G401.6 (cell line): ENCODE data around the gene NOSIP.

Source experiments
- FAIRE-seq: peaks from 2 replicates; lab custom pipeline; 2012; peaks lifted over from hg19 to GRCh38; lab: Jason Lieb, UNC

Gene NOSIP

DNA sequence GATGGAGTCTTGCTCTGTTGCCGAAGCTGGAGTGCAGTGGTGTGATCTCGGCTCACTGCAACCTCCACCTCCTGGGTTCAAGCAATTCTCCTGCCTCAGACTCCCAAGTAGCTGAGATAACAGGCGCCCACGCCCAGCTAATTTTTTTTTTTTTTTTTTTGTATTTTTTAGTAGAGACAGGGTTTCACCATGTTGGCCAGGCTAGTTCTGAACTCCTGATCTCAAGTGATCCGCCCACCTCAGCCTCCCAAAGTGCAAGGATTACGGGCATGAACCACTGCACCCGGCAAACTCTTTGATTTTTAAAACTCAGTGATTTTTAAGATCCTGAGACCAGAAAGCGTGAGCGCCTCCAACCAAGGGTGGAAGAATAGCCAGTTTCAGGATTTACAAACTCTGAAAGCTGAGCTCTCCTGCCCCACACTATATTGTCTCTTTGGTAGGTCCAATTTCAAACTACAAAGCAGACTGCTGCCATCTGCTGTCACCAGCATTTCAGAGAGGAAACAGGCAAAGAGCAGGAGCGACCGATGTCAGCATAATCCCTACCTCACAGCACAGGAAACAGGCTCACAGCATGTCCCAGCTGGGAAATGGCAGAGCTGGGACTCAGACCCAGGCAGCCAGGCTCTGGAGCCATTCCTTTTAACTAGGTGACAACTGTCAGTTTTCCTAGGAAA, 9.2 kb downstream of the NOSIP start:
- no peak for FAIRE-seq

DNA sequence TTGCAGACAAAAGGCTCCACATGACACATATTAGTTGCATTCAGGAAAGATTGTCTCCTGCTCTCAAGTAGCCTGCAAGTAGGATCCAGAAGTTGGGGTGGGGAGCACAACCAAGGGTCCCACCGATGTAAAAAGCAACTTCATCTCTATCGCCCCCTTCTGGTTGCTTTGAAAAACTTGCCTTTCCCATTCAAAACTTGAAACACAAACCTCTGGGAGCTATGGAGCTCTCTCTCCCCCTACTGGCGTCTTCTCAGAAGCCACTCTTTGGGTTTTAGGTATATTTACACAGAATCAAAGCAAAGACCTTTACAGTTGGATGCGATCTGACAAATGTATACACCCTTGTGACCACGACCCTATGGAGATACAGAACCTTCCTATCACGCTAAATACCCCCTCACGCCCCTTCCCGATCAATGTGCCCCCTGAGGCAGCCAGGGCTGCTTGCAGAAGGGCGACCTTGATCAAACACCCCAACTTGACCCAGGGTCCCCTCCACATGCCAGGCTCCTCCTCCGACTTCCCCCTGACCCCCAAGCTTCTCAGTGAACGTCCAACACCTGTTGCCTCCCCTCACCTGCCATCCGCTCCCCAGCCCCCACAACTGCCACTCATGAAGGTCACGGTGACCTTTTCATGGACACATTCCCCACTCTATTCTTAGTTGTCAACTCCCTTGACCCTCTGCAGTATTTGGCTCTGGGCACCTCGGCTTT, 10.1 kb downstream of the NOSIP start:
- FAIRE-seq, result peak; percentile 95

DNA sequence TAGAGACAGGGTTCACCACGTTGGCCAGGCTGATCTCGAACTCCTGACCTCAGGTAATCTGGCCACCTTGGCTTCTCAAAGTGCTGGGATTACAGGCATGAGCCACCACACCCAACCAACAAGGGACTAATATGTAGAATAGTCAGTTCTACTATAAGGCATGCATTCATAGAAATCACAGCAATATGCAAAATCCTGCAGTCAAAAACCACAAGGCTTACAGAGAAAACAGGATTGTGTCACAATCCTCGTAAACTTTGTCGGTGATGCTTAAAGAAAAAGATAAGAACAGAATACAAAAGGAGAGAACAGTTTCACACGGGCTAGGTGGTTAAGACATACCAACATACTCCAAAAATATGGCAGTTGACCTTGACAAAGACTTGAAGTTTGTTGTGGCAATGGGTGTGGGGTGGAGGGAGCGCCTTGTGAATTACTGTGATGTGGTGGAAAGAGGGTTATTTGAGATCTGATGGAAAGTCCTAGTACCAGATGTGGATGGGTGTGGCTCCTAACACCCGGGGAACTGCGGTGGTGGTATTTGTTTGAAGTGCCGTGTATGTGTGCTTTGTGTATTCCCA, 12.4 kb downstream of the NOSIP start:
- no peak for FAIRE-seq

DNA sequence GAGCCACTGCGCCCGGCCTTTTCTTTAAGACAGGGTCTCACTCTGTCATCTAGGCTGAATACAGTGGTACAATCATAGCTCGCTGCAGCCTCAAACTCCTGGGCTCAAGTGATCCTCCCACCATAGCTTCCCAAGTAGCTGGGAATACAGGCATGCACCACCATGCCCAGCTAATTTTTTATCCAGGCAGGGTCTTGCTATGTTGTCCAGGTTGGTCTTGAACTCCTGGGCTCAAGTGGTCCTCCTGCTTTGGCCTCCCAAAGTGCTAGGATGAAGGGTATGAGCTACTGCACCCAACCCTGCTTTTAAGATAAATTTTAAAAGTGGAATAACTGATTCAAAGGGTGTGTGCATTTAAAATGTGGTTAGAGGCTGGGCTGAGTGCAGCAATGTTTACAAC, 14.1 kb downstream of the NOSIP start:
- FAIRE-seq, result no peak

DNA sequence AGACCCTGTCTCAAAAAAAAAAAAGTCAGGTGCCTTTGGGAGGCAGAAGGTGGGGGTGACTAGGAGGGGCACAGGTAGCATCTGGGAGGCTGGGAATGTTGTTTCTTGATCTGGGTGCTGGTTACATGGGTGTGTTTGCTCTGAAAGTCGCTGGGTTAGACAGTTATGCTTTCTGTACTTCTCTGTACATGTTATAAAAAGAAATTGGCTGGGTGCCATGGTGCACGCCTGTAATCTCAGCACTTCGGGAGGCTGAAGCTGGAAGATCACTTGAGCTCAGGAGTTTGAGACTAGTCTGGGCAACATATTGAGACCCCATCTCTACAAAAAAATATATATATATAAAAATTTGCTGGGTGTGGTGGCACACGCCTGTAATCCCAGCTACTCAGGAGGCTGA, 15.1 kb downstream of the NOSIP start:
- no peak for FAIRE-seq

DNA sequence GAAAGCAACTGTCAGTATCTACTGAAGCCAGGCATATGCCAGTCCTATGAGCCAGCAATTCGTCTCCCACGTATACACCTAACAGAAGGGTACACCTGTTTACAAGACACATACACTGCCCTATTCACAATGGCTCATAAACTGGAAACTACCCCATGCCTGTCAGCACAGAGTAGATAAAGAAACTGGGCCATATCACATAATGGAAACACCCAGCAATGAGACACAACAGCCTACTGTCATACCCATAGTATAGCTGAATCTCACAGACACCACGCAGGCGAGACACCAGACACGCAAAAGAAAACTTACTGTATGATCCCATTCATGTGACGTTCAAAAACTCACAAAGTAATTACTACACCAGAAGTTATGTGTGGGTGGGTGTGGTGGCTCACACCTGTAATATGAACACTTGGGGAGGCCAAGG, 15.7 kb downstream of the NOSIP start:
- no peak for FAIRE-seq

DNA sequence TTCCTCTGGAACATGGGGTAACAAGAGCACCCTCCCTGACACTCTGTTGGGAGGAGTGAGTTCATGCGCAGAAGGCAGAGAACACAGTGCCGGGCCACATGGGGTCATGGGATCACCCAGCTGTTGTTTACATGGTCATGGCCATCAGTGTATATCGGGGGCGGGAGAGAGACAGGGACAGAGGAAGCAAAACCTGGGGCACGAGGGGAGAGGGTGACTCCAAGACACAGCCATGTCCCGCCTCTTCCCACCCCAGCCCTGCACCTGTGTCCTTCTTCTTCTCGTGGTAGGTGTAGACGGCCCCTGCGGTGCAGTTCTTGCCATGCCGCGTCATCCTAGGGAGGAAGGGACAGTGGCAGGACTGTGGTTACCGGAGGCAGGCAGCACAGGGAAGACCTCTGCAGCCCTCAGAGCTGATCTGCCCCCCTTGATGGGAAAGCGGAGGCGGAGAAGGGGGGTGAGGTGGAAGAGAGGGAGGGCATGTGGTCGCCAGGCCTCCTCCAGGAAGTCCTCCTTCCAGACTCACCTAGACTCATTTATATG, 19.9 kb downstream of the NOSIP start:
- FAIRE-seq, result no peak

DNA sequence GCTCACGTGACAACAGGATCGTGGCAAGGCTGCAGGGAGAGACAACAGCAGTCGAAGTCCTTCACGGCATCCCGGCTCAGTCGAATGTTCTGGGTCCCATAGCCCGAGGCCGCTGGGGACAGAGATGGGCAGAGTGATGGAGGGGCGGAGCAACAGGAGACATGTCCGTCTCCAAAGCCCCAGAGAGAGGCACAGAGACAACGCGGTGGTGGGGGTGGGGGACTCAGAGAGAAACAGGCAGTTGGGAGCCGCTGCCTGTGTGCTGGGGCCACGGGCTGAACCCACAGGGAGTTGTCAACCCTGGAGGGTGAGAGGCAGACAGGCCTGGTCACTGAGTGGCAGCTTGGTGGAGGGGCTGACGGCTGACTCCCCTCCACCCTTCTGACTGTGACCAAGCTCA, 20.4 kb downstream of the NOSIP start:
- no peak for FAIRE-seq

DNA sequence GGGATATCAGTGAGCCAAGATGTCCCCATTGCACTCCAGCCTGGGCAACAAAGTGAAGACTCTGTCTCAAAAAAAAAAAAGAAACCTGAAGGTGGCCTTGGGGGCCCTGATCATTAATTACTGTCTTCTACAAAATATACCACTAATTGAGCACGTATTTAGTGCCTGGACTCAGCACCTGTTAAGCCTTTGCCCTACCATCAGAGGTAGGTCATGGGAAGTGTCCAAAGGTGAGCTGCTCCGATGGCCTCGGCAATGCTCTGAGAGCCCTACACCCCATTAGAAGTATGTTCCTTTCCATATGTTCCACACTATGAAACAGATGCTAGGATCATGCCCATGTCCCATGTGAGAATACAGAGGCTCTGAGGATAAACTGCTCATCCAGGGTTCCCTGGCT, 20.9 kb downstream of the NOSIP start:
- FAIRE-seq, result no peak

DNA sequence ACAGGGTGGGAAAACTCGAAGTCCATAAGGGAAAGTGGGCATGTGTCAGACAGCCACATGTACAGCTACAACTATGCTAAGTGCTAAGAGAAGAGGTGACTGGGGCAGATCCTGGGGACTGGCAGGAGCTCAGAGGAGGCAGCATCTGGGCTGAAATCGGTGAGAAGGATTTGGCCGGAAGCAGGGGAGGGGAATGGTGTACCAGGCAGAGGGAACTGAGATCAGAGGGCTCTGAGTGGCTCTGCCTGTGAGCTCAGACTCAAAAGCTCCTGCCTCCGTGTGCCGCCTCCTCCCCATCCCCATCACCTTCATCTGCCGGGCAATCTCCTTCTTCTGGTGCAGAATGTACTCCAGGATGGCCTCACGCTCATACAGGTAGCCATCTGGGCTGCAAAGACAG, 21.8 kb downstream of the NOSIP start:
- no peak for FAIRE-seq

DNA sequence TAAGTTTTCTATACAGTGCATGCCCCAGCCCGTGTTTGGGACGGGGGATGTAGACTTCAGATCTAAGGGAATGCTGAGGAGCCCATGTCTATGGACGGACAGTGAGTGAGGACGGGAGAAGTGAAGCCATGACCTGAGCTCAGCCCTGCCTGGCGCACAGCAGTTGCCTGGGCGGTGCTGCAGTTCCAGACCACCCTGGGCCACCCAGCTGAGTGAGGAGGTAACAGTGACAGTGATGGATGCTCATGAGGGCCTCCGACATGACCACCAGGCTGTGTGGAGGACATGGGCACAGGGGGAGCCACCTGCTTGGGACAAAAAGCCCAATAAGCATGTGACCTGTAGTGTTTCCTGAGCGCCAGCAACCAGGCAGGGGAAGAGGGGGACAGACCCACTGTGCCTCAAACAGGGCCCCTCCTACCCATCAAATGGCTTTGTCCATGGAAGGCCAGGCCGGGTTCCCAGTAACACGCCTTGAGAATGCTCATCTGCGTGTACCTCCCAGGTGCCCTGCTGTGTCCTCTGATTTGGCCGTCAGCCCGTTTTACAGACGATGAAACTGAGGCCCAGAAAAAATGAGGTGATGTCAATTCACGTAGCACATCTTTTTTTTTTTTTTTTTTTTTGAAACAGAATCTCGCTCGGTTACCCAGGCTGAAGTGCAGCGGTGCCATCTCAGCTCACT, 22.6 kb downstream of the NOSIP start:
- no peak for FAIRE-seq

DNA sequence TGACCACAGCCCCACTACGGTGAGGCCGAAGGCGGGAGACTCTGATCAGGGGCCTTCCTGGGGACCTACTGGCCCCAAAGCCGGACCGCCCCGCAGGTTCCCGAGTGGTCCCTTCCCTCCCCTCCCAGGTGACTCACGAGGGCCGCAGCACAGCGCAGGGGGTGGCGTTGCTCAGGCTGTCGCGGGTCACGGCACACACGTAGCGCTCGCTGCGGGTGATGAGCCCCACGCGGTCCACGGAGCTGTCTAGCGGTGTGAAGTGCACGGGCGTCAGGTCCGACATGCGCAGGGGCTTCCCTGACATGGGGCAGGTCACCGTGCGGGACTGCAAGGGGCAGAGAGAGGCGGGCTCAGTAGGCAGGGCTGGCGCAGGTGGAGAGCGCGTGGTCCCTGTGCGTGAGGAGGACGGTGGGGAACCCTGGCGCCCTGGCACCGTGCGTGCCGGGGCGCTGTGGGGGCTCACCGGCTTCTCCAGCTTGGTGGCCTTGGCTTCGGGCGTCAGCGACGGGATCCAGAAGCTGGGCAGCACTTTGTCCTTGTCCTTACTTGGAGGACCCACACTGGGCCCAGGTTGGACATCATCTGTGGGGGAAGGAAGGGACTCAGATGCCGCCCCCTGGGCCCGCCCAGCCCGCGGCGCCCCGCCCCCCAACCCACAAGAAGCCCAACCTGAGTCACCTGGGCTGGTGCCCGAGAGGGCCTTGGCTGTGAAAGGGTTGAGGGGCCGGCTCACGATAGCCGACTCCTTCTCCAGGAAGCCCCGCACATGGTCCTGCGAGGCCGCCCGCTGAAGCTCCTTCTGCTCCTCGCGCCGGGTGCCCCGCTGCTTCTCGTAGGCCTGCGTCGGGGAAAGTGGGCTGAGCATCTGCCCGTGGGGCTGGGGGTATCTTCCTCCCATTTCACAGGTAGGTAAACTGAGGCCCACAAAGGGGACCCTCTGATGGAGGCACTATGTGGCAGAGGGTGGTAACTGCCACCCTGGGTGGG, 23.7 kb downstream of the NOSIP start:
- FAIRE-seq, result no peak

DNA sequence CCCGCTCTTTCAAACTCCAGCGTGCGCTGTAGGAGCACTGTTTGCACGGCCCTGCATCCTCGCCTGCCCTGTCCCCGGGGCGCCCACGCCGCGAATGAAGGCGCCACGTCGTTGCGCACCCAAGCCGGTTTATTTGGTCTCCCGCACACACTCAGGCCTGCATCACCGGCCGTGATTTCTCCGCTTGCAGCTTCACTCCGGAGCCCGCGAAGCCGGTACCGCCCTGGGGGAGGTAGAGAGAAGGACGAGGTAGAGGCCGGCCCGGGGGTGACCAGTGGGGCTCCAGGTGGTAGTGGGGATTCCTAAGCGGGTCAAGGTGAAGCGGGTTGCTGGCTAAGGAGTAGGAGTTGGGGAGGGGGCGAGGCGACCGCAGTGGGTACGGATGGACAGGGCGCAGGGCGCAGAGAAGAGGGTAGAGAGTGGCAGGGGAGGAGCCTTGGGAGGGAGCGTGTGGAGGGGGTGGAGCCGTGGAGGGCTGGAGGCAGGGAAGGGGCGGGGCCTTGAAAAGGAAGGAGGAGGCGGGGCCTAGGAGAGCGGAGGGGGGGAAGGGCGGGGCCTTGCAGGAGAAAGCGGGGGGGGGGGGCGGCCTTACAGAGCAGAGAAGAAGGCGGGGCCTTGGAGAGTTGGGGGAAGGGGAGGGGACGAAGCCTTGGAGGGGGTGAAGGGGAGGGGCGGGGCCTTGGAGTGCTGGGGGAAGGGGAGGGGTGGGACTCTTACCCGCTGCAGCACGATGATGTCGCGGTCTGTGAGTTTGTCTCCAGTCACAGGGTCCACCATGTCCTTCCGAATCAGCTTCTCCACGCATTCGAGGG, 24.6 kb downstream of the NOSIP start:
- FAIRE-seq, result no peak

DNA sequence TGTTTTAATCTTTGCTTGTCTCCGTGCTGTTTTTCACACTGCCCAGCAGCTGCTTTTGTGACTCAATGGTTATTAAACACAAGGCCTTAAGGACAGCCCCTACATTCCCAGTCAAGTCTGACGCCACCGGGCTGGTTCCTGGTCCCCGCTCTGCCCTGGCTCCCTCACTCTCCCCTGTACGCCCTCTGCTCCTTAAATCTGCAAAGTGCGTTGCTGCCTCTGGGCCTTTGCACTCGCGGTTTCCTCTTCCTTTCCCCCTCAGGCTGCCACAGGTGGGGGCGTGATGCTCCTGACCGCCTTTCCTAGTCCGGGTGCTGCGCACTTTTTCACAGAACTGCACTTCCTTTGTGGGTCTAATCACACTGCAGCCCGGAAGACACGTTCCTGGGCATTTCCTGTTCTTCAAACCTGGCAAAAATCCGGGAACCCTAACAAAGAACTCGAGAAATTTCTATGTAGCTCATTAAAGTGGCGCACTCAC, 25.6 kb downstream of the NOSIP start:
- FAIRE-seq, result no peak

DNA sequence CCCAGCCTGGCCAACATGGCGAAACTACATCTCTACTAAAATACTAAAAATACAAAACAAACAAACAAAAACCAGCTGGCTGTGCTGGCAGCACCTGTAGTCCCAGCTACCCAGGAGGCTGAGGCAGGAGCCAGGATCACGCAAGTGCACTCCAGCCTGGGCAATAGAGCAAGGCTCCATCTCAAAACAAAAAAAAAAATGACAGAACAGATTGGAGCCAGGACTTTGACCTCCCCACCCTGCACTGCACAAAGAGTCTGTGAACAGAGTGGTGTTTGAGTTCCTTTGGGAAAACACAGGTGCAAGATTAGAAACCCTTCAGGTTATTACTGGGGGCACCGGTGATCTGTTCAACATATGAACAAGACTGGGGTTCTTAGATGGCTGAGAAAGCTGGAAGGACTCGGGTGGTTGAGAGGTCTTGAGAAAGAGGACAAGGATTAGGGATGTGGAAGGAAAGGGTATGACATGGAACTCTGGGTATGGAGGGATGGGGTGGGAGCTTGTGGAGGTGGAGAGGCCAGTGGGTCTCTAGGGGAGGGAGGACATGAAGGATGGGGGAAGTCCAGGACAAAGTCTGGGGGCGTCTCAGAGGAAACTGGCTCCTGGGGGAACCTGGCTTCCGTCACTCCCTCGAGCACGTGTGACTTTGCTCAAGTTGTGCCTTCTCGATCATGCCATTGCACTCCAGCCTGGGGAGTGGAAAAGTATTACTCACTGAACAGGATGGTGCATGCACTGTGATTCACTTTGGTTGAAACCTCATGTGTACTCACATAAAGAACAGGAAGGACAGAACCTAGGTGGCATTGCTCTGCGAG, 26.7 kb downstream of the NOSIP start:
- no peak for FAIRE-seq

DNA sequence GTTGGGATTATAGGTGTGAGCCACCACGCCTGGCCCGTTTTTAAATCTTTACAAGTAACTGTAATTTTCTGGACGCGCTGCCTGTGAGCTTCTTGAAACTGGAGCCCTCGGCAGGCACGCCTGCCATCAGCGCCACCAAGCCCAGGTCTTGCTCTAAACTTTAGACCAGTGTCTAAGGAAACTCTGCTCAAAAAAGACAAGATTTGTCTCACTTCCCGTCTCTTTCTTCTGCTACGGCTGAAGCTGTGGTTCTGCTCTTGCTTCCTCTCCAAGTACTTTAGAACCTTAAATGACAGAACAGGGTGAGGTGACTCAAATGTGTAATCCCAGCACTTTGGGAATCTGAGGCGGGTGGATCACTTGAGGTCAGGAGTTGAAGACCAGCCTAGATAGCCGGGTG, 27.6 kb downstream of the NOSIP start:
- no peak for FAIRE-seq

DNA sequence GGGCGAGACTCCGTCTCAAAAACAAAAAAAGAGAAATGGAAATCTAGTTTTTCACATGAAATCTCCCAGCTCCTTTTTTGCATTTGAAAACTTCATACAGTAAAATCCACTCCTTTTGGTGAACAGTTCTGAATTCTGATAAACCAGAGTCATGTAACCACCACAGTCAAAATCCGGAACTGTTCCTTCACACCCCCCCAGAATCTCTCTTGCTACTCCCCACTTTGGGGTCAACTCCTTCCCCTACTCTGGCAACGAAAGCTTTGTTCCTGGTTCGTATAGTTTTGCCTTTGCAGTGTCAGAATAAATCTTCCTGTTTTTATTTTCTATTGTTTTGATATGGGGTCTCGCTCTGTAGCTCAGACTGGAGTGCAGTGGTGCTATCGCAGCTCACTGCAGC, 28.8 kb downstream of the NOSIP start:
- FAIRE-seq, result no peak

DNA sequence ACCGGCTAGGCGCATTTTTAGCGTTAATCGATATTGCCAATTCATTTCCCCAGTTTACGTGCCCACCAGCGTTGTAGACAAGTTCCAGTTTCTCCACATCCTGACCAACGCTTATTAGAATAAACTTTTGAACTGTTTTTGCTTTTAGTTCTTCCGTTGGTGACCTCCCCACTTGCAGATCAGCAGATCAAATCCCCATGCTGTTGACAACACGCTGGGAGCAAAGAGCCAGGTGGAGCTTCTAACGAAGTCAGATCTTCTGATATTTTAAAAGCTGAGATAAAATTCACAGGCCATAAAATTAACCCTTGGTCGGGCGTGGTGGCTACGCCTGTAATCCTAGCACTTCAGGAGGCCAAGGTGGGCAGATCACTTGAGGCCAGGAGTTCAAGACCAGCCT, 31.3 kb downstream of the NOSIP start:
- no peak for FAIRE-seq

DNA sequence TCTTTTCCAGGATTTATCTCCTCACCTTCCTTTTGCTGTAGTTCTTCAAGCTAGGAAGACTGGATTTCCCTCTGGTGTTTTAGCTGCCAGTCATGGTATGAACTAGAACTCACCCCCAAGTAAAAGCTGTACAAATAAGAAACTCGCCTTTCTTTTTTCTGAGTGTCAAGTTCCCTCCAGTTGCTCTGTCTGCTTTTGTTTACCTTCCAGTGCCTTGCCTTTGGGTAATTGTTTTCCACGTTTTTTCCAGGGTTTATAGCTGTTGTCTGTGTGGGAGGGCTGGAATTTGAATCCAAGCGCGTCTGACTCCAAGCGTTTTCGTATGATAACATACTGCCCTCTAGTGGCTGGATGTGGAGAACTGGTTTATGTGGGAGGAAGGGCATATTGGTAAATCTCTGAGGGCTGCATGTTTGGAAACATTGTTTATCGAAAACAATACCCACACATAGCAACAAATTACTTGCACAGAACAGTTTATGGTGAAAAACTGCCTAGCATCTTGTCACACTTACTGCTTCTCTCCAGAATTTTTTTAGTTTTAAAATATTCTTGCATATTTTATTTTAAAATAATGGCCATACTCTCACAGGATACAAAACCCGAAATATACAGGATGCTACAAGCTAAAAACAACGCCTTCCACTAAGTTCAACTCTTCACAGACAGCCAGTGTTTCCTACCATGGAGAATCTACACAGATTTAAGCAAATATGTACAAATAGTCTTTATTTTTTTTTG, 33.4 kb downstream of the NOSIP start:
- peak; percentile 99 for FAIRE-seq
